Skeletal muscle tissue (tissue), 4 donors: ENCODE measurements around the gene PACRG. TPM values are rescaled to one million over a fixed set of nuclear protein-coding genes. Genes with fewer than 3 reads are reported as not detected.
A peak's percentile ranks its signal among the peaks of the same experiment; 100 is the strongest.

Experiments used
- H3K27ac ChIP-seq: one replicate; pipeline ENCODE4 v1.7.0; 2013; ENCODE audit warnings: mild to moderate bottlenecking, low read depth, low read length, inconsistent platforms
- H3K27me3 ChIP-seq, 3 donors: one replicate each; pipeline ENCODE4 v1.7.0; 2013; ENCODE audit warnings: low read length in 3 of 3; ENCODE audit not compliant: control insufficient read depth in 3 of 3, insufficient read depth in 3 of 3
- H3K36me3 ChIP-seq, 3 donors: one replicate each; pipeline ENCODE4 v1.7.0; 2013; ENCODE audit warnings: low read length in 3 of 3; ENCODE audit not compliant: control insufficient read depth in 3 of 3, insufficient read depth in 3 of 3
- H3K4me1 ChIP-seq, 3 donors: one replicate each; pipeline ENCODE4 v1.7.0; 2013; ENCODE audit warnings: low read length in 3 of 3, mild to moderate bottlenecking in 3 of 3; ENCODE audit not compliant: control insufficient read depth in 3 of 3, insufficient read depth in 3 of 3
- H3K4me3 ChIP-seq, 3 donors: one replicate each; pipeline ENCODE4 v1.7.0; 2013; ENCODE audit warnings: low read length in 3 of 3
- H3K9ac ChIP-seq, 3 donors: one replicate each; pipeline ENCODE4 v1.7.0; 2013; ENCODE audit warnings: low read length in 3 of 3, mild to moderate bottlenecking in 3 of 3, moderate library complexity in 2 of 3, low read depth in 1 of 3
- H3K9me3 ChIP-seq, 3 donors: one replicate each; pipeline ENCODE4 v1.7.0; 2013; ENCODE audit warnings: low read length in 3 of 3; ENCODE audit not compliant: control insufficient read depth in 3 of 3
- total RNA-seq: library from RNA; depleted of rRNA; stranded (reverse); fragments of >200 nt; gene quantifications from one replicate; pipeline ENCODE4 v1.2.3, GENCODE V29; 2014
- donor health status: Osteomylitis.

The PACRG gene
- total RNA-seq, 1 donor from 2014 or later: 1.0 TPM

DNA sequence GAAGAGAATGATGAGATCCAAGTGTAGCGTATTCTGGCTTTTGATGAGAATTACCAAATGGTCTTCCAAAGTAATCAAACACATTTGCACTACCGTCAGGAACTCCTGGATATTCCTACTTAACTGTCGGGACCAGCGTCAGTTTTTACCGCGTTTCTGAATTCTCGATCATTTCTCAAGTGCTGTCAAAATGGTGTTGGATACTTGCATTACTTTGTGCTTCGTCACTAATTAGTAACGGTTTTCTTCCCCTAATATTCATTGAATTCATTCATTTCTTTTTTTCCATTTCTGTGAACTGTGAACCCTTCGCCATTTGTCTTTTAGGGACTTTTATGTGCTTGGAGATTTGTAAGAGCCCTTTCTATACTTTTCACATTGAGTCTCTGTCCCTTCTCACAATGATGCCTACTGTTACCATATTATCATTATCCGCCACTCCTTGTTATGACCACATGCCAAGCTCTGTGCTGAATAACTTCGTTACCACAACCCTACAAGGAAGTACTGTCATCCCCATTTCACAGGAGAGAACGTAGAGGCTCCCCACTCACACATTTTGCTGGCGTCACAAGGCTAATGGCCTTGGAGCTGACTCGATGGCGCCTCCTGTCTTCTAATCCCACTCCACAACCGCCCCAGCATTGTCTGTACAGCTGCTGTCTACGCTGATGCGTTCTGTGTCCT, 612.6 kb downstream of the PACRG start:
- H3K9me3 ChIP-seq: no peaks in the 10 kb centered on the region
- peak overlapping the region in 1 of 3 donors; percentile 24 for H3K4me3 ChIP-seq
- peak overlapping the region; percentile 74 for H3K27ac ChIP-seq
- peaks cover 51 to 74% (median 69%) of the 10 kb centered on the region in 3 donors for H3K4me1 ChIP-seq
- peaks cover 0 to 3% (median 0%) of the 10 kb centered on the region in 3 donors for H3K36me3 ChIP-seq
- H3K9ac ChIP-seq: no peak overlapping the region
- no peaks in the 10 kb centered on the region for H3K27me3 ChIP-seq

DNA sequence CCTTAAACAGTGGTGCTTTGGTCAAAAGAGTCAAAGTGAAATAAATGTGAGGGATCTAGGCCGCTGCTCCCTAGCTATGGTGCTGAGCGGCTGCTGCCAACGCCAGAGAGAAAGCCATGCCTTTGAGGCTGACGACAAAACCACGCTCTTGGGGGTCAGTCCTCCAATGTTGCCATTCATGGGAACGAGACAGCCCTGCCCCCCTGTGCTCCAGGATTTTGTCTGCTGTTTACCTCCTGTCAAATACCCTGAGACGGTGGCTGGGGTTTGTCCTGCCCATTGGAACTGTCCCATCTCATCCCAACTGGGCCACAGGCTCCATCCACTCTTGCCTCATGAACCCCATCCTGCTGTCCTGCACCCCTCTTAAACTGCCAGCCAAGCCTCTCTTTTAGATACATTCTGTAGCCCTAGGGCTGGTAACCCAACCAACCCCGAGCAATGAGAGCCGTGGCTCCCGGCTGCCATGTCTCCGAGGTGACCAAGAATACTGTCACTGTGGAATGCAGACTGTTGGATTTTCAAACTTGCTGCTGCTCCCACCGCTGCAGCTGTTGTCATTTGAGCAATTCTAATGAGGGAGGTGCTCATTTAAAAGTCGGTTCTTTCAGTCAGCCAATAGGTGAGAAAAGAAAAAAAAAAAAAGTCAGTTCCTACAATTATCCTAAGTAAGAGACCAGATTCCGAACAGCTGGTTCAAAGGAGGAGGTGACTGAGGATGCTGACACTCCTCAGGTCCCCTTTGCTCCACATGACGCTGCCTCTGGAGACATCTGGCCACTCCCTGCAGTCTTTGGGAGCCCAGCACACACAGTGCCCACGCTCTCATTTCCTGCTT, 613.7 kb downstream of the PACRG start:
- Histone ChIP-seq H3K9ac (peak overlapping the region in 2 of 3 donors; percentile 28 to 57), H3K36me3 (peaks cover 0 to 3% (median 0%) of the 10 kb centered on the region in 3 donors), H3K27me3 (no peaks in the 10 kb centered on the region), H3K9me3 (no peaks in the 10 kb centered on the region), H3K4me3 (peak overlapping the region in 1 of 3 donors; percentile 29), H3K27ac (peak overlapping the region; percentile 74), H3K4me1 (peaks cover 49 to 76% (median 67%) of the 10 kb centered on the region in 3 donors)

DNA sequence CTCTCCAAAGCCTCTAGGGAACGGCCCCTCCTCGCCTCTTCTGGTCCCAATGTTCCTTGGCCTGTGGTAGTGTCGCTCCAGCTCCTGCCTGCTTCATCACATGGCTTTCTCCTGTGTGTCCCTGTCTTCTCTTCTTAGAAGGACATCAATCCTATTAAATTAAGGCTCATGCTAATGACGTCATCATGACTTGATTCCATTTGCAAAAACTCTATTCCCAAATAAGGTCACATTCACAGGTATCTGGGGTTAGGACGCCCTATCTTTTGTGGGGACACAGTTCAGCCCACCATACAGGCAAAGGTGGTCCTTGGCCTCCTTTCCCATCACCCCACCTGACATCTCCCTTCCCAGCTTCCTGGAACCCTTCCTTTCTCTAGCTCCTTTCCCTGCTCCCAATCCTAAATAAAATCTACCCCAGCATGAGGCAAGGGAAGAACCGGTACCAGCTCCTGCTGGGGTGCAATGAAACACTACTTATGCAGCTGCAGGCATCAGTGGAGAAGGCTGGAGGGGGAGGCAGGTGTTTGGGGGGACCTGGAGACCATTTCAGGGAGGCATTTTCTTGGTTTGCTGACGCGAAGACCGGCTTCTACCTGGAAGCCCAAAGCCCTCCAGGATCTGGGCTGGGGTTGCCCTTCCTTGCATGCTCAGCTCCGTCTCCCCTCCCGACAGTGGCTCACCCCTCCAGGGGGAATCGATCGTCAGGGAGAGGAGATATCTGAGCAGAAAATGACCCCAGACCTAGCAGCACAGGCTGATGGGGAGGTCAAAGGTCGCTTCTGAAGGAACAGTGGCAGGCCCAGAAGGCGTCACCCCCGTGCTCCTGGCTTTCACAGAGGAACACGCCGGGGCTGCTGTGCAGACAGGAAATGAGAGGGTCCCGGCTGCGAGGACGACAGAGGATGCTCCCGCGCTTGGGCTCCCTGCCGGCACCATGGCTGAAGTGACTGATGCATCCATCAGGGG, 615.1 kb downstream of the PACRG start:
- peak overlapping the region; percentile 74 for H3K27ac ChIP-seq
- H3K27me3 ChIP-seq: no peaks in the 10 kb centered on the region
- no peak overlapping the region for H3K9ac ChIP-seq
- H3K4me1 ChIP-seq: peaks cover 44 to 72% (median 66%) of the 10 kb centered on the region in 3 donors
- H3K9me3 ChIP-seq: no peaks in the 10 kb centered on the region
- peaks cover 0 to 3% (median 0%) of the 10 kb centered on the region in 3 donors for H3K36me3 ChIP-seq
- no peak overlapping the region for H3K4me3 ChIP-seq

DNA sequence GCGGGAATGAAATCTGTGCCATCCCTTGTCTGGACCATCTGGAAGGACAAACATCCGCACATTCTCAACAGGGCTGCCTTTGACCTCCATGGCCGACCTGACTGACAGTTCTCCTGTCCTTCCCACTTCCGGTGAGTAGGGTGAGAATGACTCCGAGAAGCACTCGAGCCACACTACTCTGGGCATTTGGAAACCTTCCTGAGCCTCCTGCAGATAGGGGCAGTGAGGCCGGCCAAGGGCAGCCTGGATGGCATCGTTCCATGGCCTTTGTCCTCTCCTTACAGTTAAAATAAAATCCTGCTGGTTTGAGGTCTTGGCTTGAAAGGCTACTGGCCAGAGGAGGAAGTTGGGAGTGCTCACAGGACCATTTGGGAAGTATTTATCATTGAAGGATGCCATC, 615.8 kb downstream of the PACRG start:
- Histone ChIP-seq H3K27ac (no peak overlapping the region), H3K4me1 (peaks cover 37 to 65% (median 59%) of the 10 kb centered on the region in 3 donors), H3K9me3 (no peaks in the 10 kb centered on the region), H3K27me3 (no peaks in the 10 kb centered on the region), H3K36me3 (peaks cover 0 to 3% (median 0%) of the 10 kb centered on the region in 3 donors), H3K4me3 (no peak overlapping the region), H3K9ac (no peak overlapping the region)

DNA sequence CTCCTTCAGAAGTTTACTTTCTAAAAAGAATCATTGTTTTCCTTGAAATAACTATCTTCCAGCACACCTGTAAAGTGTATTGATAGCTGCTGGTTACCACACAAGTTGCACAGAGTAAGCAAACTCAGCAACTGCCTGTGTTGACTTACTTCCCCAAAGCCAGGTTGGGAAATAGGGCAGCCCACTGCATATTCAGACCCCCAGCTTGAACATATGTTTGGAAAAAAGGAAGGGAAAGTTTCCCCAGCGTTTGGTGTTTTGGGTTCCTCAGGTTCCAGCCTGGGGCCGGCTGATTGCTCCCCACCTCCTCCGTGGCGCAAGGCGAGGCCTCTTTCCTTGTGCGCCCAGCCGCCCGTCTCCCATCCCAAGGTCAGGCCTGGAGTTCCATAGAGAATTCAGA, 616.6 kb downstream of the PACRG start:
- no peak overlapping the region for H3K9ac ChIP-seq
- peaks cover 30 to 63% (median 60%) of the 10 kb centered on the region in 3 donors for H3K4me1 ChIP-seq
- peaks cover 0 to 3% (median 0%) of the 10 kb centered on the region in 3 donors for H3K36me3 ChIP-seq
- no peak overlapping the region for H3K4me3 ChIP-seq
- H3K27me3 ChIP-seq: no peaks in the 10 kb centered on the region
- no peak overlapping the region for H3K27ac ChIP-seq
- no peaks in the 10 kb centered on the region for H3K9me3 ChIP-seq

DNA sequence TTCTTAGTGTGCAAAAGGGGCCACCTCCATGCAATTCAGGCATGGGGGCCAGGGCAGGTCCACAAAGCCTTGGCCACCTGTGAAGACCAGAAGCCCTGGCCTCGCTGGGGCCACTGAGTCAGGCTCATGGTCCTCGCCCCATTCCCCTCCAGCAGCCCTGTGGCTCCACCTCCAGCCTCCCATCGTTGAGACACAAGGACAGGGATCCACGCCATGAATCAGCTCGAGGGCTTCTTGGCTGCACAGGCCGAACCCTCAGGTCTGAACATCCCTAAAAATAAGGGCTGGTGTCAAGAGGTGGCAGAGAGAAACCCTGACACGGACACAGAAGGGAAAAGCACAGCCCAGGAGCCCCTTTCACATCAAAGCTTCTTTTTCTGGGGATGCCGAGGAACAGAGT, 618.2 kb downstream of the PACRG start:
- Histone ChIP-seq H3K9ac (peak overlapping the region; percentile 78 to 87 (median 81)), H3K4me3 (peak overlapping the region; percentile 1 to 68 (median 63)), H3K4me1 (peaks cover 27 to 70% (median 62%) of the 10 kb centered on the region in 3 donors), H3K36me3 (peaks cover 0 to 3% (median 0%) of the 10 kb centered on the region in 3 donors), H3K9me3 (no peaks in the 10 kb centered on the region), H3K27ac (peak overlapping the region; percentile 94), H3K27me3 (no peaks in the 10 kb centered on the region)

DNA sequence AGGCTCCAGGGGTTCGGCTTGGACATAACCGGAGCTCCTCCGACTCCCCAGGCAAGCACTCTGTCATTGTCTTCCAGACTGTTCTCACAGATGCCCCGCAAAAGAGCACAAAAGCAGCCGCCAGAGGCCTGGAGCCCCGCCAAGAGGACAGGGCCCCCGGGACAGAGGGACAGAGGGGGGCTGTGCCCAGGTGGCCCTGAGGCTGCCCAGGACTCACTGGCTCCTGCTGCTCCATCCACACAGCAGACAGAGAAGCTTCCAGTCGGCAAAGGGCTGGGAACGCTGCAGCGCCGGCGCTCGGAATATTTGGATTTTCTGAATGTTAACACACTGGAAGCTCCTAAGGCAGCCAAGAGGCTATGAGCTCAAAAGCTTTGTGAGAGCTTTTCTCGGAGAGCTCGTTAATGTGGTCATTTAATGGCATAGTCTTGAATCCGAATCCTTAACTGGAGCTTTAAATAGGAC, 618.8 kb downstream of the PACRG start:
- Histone ChIP-seq H3K27ac (peak overlapping the region; percentile 94), H3K9me3 (no peaks in the 10 kb centered on the region), H3K36me3 (peaks cover 0 to 3% (median 0%) of the 10 kb centered on the region in 3 donors), H3K4me1 (peaks cover 22 to 65% (median 63%) of the 10 kb centered on the region in 3 donors), H3K4me3 (peak overlapping the region; percentile 1 to 68 (median 63)), H3K9ac (peak overlapping the region; percentile 78 to 87 (median 81)), H3K27me3 (no peaks in the 10 kb centered on the region)

DNA sequence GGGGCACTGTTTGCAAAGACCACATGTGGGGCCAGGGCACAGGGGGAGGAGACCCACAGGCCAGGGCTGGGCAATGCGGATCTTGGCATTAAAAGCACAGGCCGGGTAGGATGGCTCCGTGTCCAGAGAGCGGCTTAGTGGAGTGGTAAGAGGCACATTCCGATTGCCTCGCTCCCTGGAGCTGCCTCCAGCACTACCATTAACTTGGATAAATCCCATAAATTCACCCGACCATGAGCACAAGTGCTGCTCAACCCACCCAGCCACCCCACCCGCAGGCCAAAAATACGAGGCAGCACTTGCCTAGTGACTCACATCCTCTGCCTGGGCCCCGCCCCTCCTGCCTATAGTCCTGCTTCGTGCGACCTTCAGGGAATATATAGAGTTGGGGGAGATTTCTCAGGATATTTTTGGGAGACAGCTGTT, 619.3 kb downstream of the PACRG start:
- H3K27ac ChIP-seq: peak overlapping the region; percentile 94
- peaks cover 0 to 3% (median 0%) of the 10 kb centered on the region in 3 donors for H3K36me3 ChIP-seq
- H3K27me3 ChIP-seq: no peaks in the 10 kb centered on the region
- peak overlapping the region; percentile 78 to 87 (median 81) for H3K9ac ChIP-seq
- H3K4me1 ChIP-seq: peaks cover 18 to 60% (median 58%) of the 10 kb centered on the region in 3 donors
- H3K4me3 ChIP-seq: peak overlapping the region in 2 of 3 donors; percentile 63 to 68
- no peaks in the 10 kb centered on the region for H3K9me3 ChIP-seq
